Measurements from ENCODE around the gene SELENOV. TPM values are rescaled to one million over a fixed set of nuclear protein-coding genes. Genes with fewer than 3 reads are reported as not detected.
A peak's percentile ranks its signal among the peaks of the same experiment; 100 is the strongest.

The SELENOV gene
- total RNA-seq = 0.19 TPM
- not detected for polyA plus RNA-seq
- long read RNA-seq, donor 1 = 0 reads
- long read RNA-seq, donor 2 = 0 reads
- long read RNA-seq, donor 3, partial matches to known transcripts = 0 of 1 reads
- long read RNA-seq, donor 3, other reads (novel, unspliced or antisense) = 0 of 1 reads
- long read RNA-seq, donor 4 = 0 reads
- long read RNA-seq, donor 5, partial matches to known transcripts = 0 of 1 reads
- long read RNA-seq, donor 5, other reads (novel, unspliced or antisense) = 0 of 1 reads
- long read RNA-seq, donor 6, partial matches to known transcripts = 0 of 1 reads
- long read RNA-seq, donor 6, other reads (novel, unspliced or antisense) = 0 of 1 reads
- long read RNA-seq, donor 7 = 0 reads
- long read RNA-seq, donor 8 = 0 reads
- long read RNA-seq, donor 9 = 0 reads
- long read RNA-seq, donor 10, partial matches to known transcripts = 0 of 1 reads
- long read RNA-seq, donor 10, other reads (novel, unspliced or antisense) = 0 of 1 reads

- 3% methylated on average over 56 of the region's 56 CpGs for WGBS
- H3K27me3 ChIP-seq (ENCODE audit: control insufficient read depth in 2 of 2, insufficient read depth in 1 of 2, low read length in 1 of 2) = peaks cover 37 to 76% of the 10 kb centered on the region in 2 donors
- peak in 2 of 9 donors; percentile 8 to 27 for DNase-seq (ENCODE audit: low read depth in 6 of 9, low spot score in 9 of 9)
- no peaks in the 10 kb centered on the region for H3K36me3 ChIP-seq (ENCODE audit: control insufficient read depth in 2 of 2, insufficient read depth in 2 of 2, low read length in 1 of 2)
- H3K9me3 ChIP-seq (ENCODE audit: control insufficient read depth in 2 of 2, insufficient read depth in 1 of 2, low read length in 1 of 2) = peaks cover 0 to 12% of the 10 kb centered on the region in 2 donors
- H3K4me3 ChIP-seq (ENCODE audit: low read length in 2 of 2) = peak within 1 kb of the TSS; percentile 16 to 27
- H3K4me1 ChIP-seq (ENCODE audit: control insufficient read depth in 2 of 2, insufficient read depth in 2 of 2, low read length in 2 of 2) = peaks cover 0 to 9% of the 10 kb centered on the region in 2 donors
- H3K27ac ChIP-seq (ENCODE audit: low read depth in 1 of 2, low read length in 1 of 2) = no peak within 1 kb of the TSS
These were observed at the start of gene SELENOV for GRCh38 chr19:39514840-39515550. Gene SELENOV, plus strand, starts transcription at chr19:39515139. Its CDS starts 74 bp downstream, at chr19:39515213.

GRCh38 chr19:39465956-39466747 is 48.8 kb upstream of the SELENOV start:
- no peak for DNase-seq (ENCODE audit: low read depth in 6 of 9, low spot score in 9 of 9)
- no peaks in the 10 kb centered on the region for H3K4me1 ChIP-seq (ENCODE audit: control insufficient read depth in 2 of 2, insufficient read depth in 2 of 2, low read length in 2 of 2)
- peaks cover 71 to 74% of the 10 kb centered on the region in 2 donors for H3K36me3 ChIP-seq (ENCODE audit: control insufficient read depth in 2 of 2, insufficient read depth in 2 of 2, low read length in 1 of 2)
- H3K4me3 ChIP-seq (ENCODE audit: low read length in 2 of 2) = no peak overlapping the region
- H3K27me3 ChIP-seq (ENCODE audit: control insufficient read depth in 2 of 2, insufficient read depth in 1 of 2, low read length in 1 of 2) = no peaks in the 10 kb centered on the region
- H3K9me3 ChIP-seq (ENCODE audit: control insufficient read depth in 2 of 2, insufficient read depth in 1 of 2, low read length in 1 of 2) = no peaks in the 10 kb centered on the region
- WGBS = 99% methylated on average over 18 of the region's 18 CpGs
- no peak overlapping the region for H3K27ac ChIP-seq (ENCODE audit: low read depth in 1 of 2, low read length in 1 of 2)

GRCh38 chr19:39467941-39468340 is 47.0 kb upstream of the SELENOV start:
- 99% methylated on average over 7 of the region's 7 CpGs for WGBS
- Histone ChIP-seq H3K27me3 (ENCODE audit: control insufficient read depth in 2 of 2, insufficient read depth in 1 of 2, low read length in 1 of 2) (no peaks in the 10 kb centered on the region), H3K9me3 (ENCODE audit: control insufficient read depth in 2 of 2, insufficient read depth in 1 of 2, low read length in 1 of 2) (no peaks in the 10 kb centered on the region), H3K36me3 (ENCODE audit: control insufficient read depth in 2 of 2, insufficient read depth in 2 of 2, low read length in 1 of 2) (peaks cover 85 to 86% of the 10 kb centered on the region in 2 donors), H3K4me1 (ENCODE audit: control insufficient read depth in 2 of 2, insufficient read depth in 2 of 2, low read length in 2 of 2) (no peaks in the 10 kb centered on the region), H3K4me3 (ENCODE audit: low read length in 2 of 2) (no peak overlapping the region), H3K27ac (ENCODE audit: low read depth in 1 of 2, low read length in 1 of 2) (no peak overlapping the region)
- no peak for DNase-seq (ENCODE audit: low read depth in 6 of 9, low spot score in 9 of 9)

- no peaks in the 10 kb centered on the region for H3K4me1 ChIP-seq (ENCODE audit: control insufficient read depth in 2 of 2, insufficient read depth in 2 of 2, low read length in 2 of 2)
- no peaks in the 10 kb centered on the region for H3K27me3 ChIP-seq (ENCODE audit: control insufficient read depth in 2 of 2, insufficient read depth in 1 of 2, low read length in 1 of 2)
- H3K9me3 ChIP-seq (ENCODE audit: control insufficient read depth in 2 of 2, insufficient read depth in 1 of 2, low read length in 1 of 2) = no peaks in the 10 kb centered on the region
- H3K36me3 ChIP-seq (ENCODE audit: control insufficient read depth in 2 of 2, insufficient read depth in 2 of 2, low read length in 1 of 2) = peaks cover 94 to 95% of the 10 kb centered on the region in 2 donors
- 97% methylated on average over 11 of the region's 11 CpGs for WGBS
- H3K27ac ChIP-seq (ENCODE audit: low read depth in 1 of 2, low read length in 1 of 2) = no peak overlapping the region
- DNase-seq (ENCODE audit: low read depth in 6 of 9, low spot score in 9 of 9) = no peak
- H3K4me3 ChIP-seq (ENCODE audit: low read length in 2 of 2) = no peak overlapping the region
These were observed 45.9 kb upstream of the SELENOV start for GRCh38 chr19:39469036-39469435.

GRCh38 chr19:39469567-39469966 is 45.4 kb upstream of the SELENOV start:
- H3K4me1 ChIP-seq (ENCODE audit: control insufficient read depth in 2 of 2, insufficient read depth in 2 of 2, low read length in 2 of 2) = no peaks in the 10 kb centered on the region
- H3K36me3 ChIP-seq (ENCODE audit: control insufficient read depth in 2 of 2, insufficient read depth in 2 of 2, low read length in 1 of 2) = peaks cover 95 to 97% of the 10 kb centered on the region in 2 donors
- 98% methylated on average over 6 of the region's 6 CpGs for WGBS
- DNase-seq (ENCODE audit: low read depth in 6 of 9, low spot score in 9 of 9) = no peak
- H3K27me3 ChIP-seq (ENCODE audit: control insufficient read depth in 2 of 2, insufficient read depth in 1 of 2, low read length in 1 of 2) = no peaks in the 10 kb centered on the region
- no peak overlapping the region for H3K27ac ChIP-seq (ENCODE audit: low read depth in 1 of 2, low read length in 1 of 2)
- no peak overlapping the region for H3K4me3 ChIP-seq (ENCODE audit: low read length in 2 of 2)
- H3K9me3 ChIP-seq (ENCODE audit: control insufficient read depth in 2 of 2, insufficient read depth in 1 of 2, low read length in 1 of 2) = no peaks in the 10 kb centered on the region

- no peaks in the 10 kb centered on the region for H3K27me3 ChIP-seq (ENCODE audit: control insufficient read depth in 2 of 2, insufficient read depth in 1 of 2, low read length in 1 of 2)
- no peak overlapping the region for H3K27ac ChIP-seq (ENCODE audit: low read depth in 1 of 2, low read length in 1 of 2)
- WGBS = 96% methylated on average over 7 of the region's 7 CpGs
- no peak overlapping the region for H3K4me3 ChIP-seq (ENCODE audit: low read length in 2 of 2)
- H3K9me3 ChIP-seq (ENCODE audit: control insufficient read depth in 2 of 2, insufficient read depth in 1 of 2, low read length in 1 of 2) = peaks cover 0 to 3% of the 10 kb centered on the region in 2 donors
- H3K4me1 ChIP-seq (ENCODE audit: control insufficient read depth in 2 of 2, insufficient read depth in 2 of 2, low read length in 2 of 2) = no peaks in the 10 kb centered on the region
- DNase-seq (ENCODE audit: low read depth in 6 of 9, low spot score in 9 of 9) = no peak
- peaks cover 92 to 96% of the 10 kb centered on the region in 2 donors for H3K36me3 ChIP-seq (ENCODE audit: control insufficient read depth in 2 of 2, insufficient read depth in 2 of 2, low read length in 1 of 2)
These were observed 44.1 kb upstream of the SELENOV start for GRCh38 chr19:39470724-39471339.

GRCh38 chr19:39471756-39472536 is 43.0 kb upstream of the SELENOV start:
- H3K4me1 ChIP-seq (ENCODE audit: control insufficient read depth in 2 of 2, insufficient read depth in 2 of 2, low read length in 2 of 2) = no peaks in the 10 kb centered on the region
- no peak for DNase-seq (ENCODE audit: low read depth in 6 of 9, low spot score in 9 of 9)
- H3K27ac ChIP-seq (ENCODE audit: low read depth in 1 of 2, low read length in 1 of 2) = no peak overlapping the region
- peaks cover 91 to 94% of the 10 kb centered on the region in 2 donors for H3K36me3 ChIP-seq (ENCODE audit: control insufficient read depth in 2 of 2, insufficient read depth in 2 of 2, low read length in 1 of 2)
- H3K27me3 ChIP-seq (ENCODE audit: control insufficient read depth in 2 of 2, insufficient read depth in 1 of 2, low read length in 1 of 2) = no peaks in the 10 kb centered on the region
- WGBS = 68% methylated on average over 8 of the region's 8 CpGs
- H3K4me3 ChIP-seq (ENCODE audit: low read length in 2 of 2) = no peak overlapping the region
- H3K9me3 ChIP-seq (ENCODE audit: control insufficient read depth in 2 of 2, insufficient read depth in 1 of 2, low read length in 1 of 2) = peaks cover 0 to 4% of the 10 kb centered on the region in 2 donors

All from thymus (tissue), 14 donors.